CD4-positive, alpha-beta T cell treated with Interferon gamma for 1 hour (primary cell): ENCODE measurements around the gene TMEM156.

Experiments
- DNase-seq: peaks from one replicate; pipeline ENCODE4 v3.0.0-alpha.2; 2020

TMEM156 gene

DNA sequence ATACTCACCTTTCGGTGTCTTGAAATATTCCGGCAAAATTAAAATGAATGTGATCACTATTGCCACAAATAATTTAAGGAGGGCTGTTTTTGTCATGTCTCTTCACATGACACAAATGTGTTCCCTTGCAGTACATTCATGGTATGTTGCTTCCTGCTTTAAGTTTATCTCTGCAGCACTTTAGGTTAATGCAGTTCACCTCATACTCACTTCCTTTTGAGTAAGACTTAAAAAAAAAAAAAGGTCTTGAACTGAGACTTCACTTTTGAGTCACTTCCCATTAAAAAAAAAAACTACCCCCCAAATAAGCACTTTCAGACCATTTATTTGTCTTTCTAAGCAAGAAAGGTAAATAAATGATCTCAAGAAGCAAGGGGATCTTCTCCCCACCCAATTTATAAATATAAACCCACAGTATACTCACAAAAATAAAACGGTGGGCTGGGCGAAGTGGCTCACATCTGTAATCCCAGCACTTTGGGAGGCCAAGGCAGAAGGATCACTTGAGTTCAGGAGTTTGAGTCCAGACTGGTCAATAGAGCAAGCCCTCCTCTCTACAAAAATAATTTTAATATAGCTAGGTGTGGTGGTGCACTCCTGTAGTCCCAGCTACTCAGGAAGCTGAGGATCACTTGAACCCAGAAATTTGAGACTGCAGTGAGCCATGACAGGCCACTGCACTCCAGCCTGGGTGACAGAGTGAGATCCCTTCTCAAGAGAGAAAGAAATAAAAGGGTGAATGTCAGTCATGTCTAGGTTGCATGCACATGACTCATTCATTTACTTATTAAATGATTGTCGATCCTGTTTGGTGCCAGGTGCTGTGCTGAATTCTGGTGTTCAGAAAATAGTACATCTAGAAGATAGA is at the start of gene TMEM156:
Gene TMEM156, minus strand, starts transcription at position 192 of the 868 bp plus-strand sequence. Its CDS starts 96 bp downstream, at position 96.
- DNase-seq = no peak

DNA sequence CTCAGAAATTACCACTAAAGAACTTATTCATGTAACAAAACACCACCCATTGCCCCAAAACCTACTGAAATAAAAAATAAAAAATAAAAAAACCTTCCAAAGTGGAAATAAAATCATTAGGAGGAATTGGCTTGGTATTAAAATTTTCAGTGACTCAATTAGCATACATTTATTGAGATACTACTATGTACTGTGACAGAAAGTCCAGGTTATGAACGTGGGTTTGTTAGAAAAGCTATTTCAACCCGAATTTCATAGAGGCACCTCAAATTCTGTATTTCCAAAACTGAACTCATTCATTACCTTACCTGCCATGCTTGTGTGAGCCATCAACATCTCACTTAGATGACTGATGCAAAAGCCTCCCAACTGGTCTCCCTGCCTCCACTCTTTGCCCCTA is 46.6 kb upstream of the TMEM156 start:
- DNase-seq = no peak

DNA sequence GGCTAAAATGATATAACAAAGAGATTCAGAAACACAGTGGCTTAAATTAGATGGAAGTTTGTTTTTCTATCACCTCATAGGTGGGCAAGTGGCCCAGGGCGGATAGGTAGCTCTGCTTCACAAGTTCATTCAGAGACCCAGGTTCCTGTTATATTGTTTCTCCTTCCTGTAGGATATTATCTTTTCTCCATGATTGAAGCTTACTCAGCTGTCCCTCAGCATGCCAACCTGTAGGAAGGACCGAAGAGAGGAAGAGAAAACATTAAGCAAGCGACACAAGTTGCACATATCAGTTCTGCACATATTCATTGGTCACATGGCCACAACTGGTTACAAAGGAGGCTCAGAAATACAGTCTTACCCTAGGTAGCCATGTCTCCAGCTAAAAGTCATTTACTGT is 36.7 kb upstream of the TMEM156 start:
- DNase-seq = no peak

- no peak for DNase-seq
These were observed 35.2 kb upstream of the TMEM156 start for GRCh38 chr4:39067451-39067850.

DNA sequence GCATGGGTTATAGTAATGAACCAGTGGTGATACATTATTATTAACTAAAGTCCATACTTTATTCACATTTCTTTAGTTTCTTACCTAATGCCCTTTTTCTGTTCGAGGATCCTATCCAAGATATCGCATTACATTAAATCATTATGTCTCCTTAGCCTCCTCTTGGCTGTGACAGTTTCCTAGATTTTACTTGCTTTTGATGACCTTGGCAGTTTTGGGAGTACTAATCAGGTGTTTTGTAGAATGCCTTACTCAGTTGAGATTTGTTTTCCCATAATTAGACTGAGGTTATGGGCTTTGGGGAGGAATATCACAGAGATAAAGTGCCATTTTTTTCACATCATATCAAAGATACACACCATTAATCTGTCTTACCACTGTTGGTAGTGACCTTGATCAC is 34.8 kb upstream of the TMEM156 start:
- no peak for DNase-seq

GRCh38 chr4:39066371-39066770 is 34.2 kb upstream of the TMEM156 start:
- no peak for DNase-seq

- no peak for DNase-seq
These were observed 31.2 kb upstream of the TMEM156 start for GRCh38 chr4:39063430-39063829.

DNA sequence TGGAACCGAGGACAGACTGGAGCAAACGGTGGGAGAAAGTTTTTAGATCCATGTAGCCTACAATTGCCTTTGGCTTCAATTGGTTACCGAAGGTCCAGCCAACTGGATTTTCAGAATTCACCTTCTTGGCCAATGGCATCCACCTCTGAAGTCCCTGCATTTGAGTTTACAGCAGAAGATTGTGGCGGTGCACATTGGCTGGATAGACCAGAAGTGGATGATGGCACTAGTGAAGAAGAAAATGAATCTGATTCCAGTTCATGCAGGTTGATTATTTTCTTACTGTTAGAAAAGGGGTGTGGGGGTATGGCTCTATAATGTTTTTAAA is 30.5 kb upstream of the TMEM156 start:
- no peak for DNase-seq

- DNase-seq = no peak
These were observed 30.0 kb upstream of the TMEM156 start, which contains the start of gene KLHL5 for GRCh38 chr4:39062094-39062769. Gene KLHL5, plus strand, starts transcription at chr4:39062232. Its CDS starts 421 bp downstream, at chr4:39062653.

GRCh38 chr4:39061457-39061856 is 29.2 kb upstream of the TMEM156 start:
- DNase-seq = no peak

GRCh38 chr4:39056023-39056422 is 23.8 kb upstream of the TMEM156 start:
- no peak for DNase-seq

DNA sequence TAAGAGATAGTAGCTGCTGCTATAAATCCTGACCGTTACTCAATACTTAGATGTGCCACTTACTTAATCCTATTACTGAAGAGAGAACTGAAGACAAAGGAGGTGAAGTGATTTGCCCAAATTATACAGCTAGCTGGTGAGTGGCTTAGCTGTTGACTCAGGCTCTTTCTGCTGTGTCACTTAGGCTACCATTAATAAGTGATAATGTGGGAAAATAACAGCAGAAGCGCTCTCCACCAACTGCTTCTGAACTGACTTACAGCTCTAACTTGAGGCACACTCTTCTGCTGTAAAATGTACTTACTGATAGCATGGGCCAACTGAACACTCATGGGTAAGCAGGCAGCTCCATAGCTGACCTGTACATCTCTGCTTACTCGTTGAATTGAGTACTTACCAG is 22.3 kb upstream of the TMEM156 start:
- DNase-seq = no peak

- no peak for DNase-seq
These were observed 21.8 kb upstream of the TMEM156 start for GRCh38 chr4:39053983-39054382.

- DNase-seq = no peak
These were observed 19.3 kb upstream of the TMEM156 start for GRCh38 chr4:39051492-39051891.

- DNase-seq = no peak
These were observed 18.4 kb upstream of the TMEM156 start for GRCh38 chr4:39050590-39050989.

- DNase-seq = no peak
These were observed 16.1 kb upstream of the TMEM156 start for GRCh38 chr4:39048311-39048710.

DNA sequence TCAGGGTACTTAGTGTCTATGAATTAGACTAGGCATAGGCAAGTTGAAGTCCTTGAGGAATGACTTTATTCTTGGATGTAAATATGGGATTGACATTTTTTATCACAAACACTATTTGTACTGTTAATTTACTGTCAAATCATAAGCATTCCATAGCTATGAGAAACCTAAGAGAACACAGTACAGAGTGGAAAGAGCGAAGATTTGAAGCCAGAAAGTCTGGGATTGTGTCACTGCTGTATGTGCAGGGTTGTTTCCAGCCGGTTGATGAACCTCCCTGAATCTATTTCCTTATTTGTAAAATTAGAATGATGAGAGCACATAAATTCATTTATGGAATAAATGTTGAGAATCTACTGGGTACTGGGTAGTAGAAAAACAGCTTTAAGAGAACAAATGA is 15.5 kb upstream of the TMEM156 start:
- no peak for DNase-seq

GRCh38 chr4:39046249-39046648 is 14.0 kb upstream of the TMEM156 start:
- DNase-seq = peak; percentile 32

GRCh38 chr4:39045827-39046221 is 13.6 kb upstream of the TMEM156 start:
- no peak for DNase-seq

DNA sequence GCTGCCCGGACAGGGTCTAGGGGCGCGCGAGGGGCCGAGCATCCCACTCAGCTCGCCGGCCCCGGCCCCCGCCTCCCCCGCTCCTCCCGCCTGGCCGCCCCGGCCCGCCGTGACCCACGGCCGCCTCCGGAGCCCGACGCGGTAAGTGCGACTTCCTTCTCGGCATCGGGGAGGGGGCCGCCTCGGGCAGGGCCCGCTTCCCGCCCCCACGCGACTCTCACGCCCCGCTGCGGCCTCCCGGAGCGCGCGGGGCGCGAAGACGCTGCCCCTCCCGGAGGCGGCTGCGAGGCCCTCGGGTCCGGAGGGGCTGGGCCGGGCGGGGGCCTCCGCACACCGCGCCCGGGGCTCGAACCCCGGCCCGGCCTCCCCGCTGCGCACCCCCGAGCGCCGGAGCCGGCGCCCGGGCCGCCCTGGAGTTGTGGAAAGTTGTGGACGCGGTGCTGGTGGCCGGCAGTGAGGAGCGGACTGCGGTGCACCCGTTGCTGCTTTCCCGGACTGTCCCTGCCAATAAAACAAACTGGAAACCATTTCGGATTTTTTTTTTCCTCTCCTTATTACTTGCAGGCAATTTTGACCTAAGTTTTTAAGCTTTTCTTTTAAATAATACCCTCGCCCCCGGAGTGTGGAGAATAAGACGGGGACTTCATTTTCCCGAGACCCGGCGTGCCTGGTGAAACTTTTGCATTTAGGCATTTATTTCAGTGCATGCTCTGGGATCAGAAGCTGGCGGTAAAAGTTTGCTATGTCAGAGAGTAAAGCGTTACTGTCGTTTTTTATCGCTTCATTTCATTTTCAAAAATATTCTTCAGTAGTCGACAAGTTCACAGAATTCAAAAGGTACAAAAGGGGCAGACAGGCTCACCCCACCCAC is 13.0 kb upstream of the TMEM156 start:
- no peak for DNase-seq

- DNase-seq = peak; percentile 98
These were observed 12.3 kb upstream of the TMEM156 start for GRCh38 chr4:39044364-39044955.

GRCh38 chr4:39043861-39044363 is 11.7 kb upstream of the TMEM156 start:
- peak; percentile 21 for DNase-seq
